BE2C (cell line): Measurements from ENCODE around the gene ANG.

ENCODE experiments used
- DNase-seq: peaks from one replicate; pipeline ENCODE4 v3.0.0-alpha.2; 2020
- H3K27me3 ChIP-seq: fragments of 250-450 bp; sonication (Bioruptor Pico); 2 replicates; pipeline ENCODE4 v1.5.1; 2020; ENCODE audit warnings: mild to moderate bottlenecking
- H3K36me3 ChIP-seq: fragments of 250-450 bp; sonication (Bioruptor Pico); 2 replicates; pipeline ENCODE4 v1.5.1; 2020; ENCODE audit warnings: mild to moderate bottlenecking
- H3K4me1 ChIP-seq: fragments of 250-450 bp; sonication (Bioruptor Pico); 2 replicates; pipeline ENCODE4 v1.5.1; 2020
- H3K4me3 ChIP-seq: 2 replicates; pipeline ENCODE4 v1.5.1; 2011; ENCODE audit warnings: low read depth, low read length
- H3K9me3 ChIP-seq: fragments of 250-450 bp; sonication (Bioruptor Pico); 2 replicates; pipeline ENCODE4 v1.5.1; 2020
- CTCF ChIP-seq: IDR thresholded peaks from 2 replicates; pipeline ENCODE4 v1.5.1; 2012; ENCODE audit warnings: mild to moderate bottlenecking, low read depth, low read length

Gene ANG

DNA sequence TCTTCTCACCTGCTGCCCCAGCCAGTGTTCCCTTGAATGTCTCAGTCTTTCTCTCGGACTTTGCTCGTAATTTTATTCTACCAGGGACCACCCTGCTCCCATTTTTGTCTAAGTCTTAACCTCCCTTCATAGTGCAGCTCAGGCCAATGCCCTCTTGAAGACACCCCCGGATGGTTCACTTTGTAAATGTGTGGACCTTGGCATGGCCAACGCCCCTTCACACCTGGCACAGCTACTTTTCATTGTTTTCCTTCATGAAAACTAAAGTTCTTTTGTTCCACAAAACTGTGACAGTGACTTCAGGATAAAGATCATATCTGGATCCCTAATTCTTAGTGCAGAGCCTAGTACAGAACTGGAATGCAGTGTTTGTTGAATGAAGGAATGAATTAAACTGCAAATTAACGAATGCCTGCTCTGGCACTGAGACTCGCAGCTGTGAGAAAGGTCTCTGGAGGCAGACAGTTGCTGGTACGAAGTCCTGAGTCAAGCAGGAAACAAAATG is 7.7 kb upstream of the ANG start:
- no peak for TF ChIP-seq CTCF
- H3K4me3 ChIP-seq = peak overlapping the region; percentile 94
- H3K4me1 ChIP-seq = no peaks in the 10 kb centered on the region
- no peaks in the 10 kb centered on the region for H3K9me3 ChIP-seq
- no peaks in the 10 kb centered on the region for H3K27me3 ChIP-seq
- DNase-seq = no peak
- no peaks in the 10 kb centered on the region for H3K36me3 ChIP-seq

DNA sequence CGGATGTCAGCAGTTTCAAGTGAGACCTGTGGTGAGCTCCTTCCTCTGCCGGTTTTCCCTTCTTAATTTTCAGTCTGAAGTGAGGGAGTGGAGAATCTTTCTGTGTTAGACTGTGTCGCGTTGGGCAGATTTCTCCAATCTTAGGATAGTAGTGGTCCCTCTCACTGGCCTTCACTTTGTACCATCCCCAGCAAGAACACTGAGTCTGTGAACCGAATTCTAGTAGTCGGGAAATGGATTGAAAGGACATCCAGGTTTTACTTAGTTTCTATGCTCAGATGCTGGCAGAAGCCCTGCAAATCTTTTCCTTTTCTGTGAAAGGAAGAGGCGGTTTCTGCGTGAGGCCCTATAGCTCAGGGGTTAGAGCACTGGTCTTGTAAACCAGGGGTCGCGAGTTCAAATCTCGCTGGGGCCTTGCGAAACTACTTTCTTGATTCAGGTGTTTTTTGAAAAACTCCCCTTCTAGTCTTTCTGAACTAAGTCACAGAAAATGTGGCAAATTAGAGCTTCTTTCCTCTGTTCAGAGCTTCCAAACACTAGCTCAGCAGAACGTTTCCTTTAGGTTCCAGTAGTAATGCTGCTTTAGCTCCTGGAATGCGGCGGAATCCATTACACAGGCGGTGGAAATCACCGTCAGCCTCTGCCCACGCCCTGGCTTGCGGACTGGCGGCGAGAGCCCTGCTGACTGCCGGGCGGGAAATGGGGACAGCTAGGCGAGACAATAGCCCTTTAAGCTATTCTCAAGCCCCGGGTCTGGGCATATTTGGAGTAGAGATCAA is 7.0 kb upstream of the ANG start:
- peak; percentile 76 for DNase-seq
- Histone ChIP-seq H3K9me3 (no peaks in the 10 kb centered on the region), H3K4me1 (no peaks in the 10 kb centered on the region), H3K4me3 (peak overlapping the region; percentile 94), H3K36me3 (no peaks in the 10 kb centered on the region), H3K27me3 (no peaks in the 10 kb centered on the region)
- no peak for TF ChIP-seq CTCF

- H3K4me3 ChIP-seq = peak overlapping the region; percentile 94
- no peak for TF ChIP-seq CTCF
- no peaks in the 10 kb centered on the region for H3K9me3 ChIP-seq
- no peaks in the 10 kb centered on the region for H3K36me3 ChIP-seq
- no peak for DNase-seq
- H3K4me1 ChIP-seq = no peaks in the 10 kb centered on the region
- no peaks in the 10 kb centered on the region for H3K27me3 ChIP-seq
These were observed 6.5 kb upstream of the ANG start for GRCh38 chr14:20682127-20682434.

DNA sequence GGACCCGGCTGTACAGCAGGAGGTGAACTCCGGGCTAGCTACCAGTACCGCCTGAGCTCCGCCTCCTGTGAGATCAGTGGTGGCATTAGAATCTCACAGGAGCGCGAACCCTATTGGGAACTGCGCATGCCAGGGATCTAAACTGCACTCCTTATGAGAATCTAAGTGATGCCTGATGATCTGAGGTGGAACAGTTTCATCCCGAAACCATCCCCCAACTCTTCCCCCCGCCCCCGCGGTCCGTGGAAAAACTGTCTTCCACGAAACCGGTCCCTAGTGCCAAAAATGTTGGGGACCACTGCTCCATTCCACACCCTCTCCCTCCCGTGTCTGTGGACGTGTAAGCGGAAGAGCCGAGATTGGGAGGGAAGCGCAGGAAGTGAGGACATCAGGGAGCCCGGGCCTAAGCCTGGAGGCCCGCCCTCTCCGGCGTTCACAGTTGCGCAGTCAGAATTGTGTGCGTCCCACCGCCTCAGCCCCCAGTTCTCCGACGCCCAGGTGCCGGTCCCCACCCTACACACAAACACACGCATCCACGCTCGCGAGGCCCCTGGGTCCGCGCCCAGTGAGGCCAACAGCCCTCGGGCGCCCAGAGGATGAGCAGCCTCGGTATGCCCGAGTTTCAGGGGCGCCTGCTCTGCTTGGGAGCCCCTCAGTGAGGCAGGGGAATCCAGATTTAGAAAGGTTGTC is 6.0 kb upstream of the ANG start:
- Histone ChIP-seq H3K4me1 (no peaks in the 10 kb centered on the region), H3K9me3 (no peaks in the 10 kb centered on the region), H3K27me3 (no peaks in the 10 kb centered on the region), H3K4me3 (peak overlapping the region; percentile 94), H3K36me3 (no peaks in the 10 kb centered on the region)
- DNase-seq = peak; percentile 91
- TF ChIP-seq CTCF = no peak

DNA sequence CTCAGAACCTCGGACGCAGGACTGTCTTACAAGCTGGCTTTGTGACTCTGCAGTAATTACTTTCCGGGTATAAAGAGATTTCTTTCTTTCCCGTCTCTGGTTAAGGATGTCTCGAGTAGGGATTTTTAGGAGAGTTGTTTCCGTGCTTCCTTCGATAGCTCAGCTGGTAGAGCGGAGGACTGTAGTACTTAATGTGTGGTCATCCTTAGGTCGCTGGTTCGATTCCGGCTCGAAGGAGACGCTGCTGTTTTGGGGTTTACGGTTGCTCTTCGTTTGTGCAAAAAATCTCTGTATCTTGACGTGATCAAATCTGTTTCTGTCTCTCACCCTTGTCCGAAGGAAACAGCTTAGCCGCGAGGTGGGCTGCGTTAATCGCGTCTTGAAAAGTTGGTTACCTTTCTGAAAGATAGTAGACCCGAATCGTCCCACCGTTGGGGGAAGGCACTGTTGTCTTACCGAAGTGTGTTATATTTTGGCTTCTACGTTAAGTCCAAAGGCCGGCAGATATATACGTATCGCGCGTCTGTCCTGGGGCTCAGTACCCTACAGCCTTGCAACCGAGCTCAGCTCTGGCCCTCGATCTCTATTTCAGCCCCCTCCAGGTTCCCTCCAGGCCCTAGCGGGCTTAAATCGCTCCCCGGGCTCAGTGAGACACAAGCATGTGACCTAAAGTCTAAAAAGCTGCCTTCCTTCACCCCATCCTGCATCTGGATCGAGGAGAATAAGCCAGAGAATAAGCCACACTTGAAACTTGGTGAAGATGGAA is 5.3 kb upstream of the ANG start:
- Histone ChIP-seq H3K4me1 (no peaks in the 10 kb centered on the region), H3K36me3 (no peaks in the 10 kb centered on the region), H3K4me3 (peak overlapping the region; percentile 94), H3K9me3 (no peaks in the 10 kb centered on the region), H3K27me3 (no peaks in the 10 kb centered on the region)
- 0 out of 2 replicates have a peak, but pooled peaks have one; percentile 3 for TF ChIP-seq CTCF
- DNase-seq = peak; percentile 82
